ENCODE data around the gene U2AF1L4.

The U2AF1L4 gene

GRCh38 chr19:35723671-35724070, 21.5 kb downstream of the U2AF1L4 start:
- no peak for DNase-seq

GRCh38 chr19:35722897-35723296, 22.3 kb downstream of the U2AF1L4 start:
- no peak for DNase-seq

- no peak for DNase-seq
These were observed 22.8 kb downstream of the U2AF1L4 start for GRCh38 chr19:35722461-35722860.

DNA sequence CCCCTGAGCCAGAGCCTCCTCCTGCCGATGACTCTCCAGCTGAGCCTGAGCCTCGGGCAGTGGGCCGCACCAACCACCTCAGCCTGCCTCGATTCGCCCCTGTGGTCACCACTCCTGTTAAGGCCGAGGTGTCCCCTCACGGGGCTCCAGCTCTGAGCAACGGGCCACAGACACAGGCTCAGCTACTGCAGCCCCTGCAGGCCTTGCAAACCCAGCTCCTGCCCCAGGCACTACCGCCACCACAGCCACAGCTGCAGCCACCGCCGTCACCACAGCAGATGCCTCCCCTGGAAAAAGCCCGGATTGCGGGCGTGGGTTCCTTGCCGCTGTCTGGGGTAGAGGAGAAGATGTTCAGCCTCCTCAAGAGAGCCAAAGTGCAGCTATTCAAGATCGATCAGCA, 23.8 kb downstream of the U2AF1L4 start:
- DNase-seq = no peak

DNA sequence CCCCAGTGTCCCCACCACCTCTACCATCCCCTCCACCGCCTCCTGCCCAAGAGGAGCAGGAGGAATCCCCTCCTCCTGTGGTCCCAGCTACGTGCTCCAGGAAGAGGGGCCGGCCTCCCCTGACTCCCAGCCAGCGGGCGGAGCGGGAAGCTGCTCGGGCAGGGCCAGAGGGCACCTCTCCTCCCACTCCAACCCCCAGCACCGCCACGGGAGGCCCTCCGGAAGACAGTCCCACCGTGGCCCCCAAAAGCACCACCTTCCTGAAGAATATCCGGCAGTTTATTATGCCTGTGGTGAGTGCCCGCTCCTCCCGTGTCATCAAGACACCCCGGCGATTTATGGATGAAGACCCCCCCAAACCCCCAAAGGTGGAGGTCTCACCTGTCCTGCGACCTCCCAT, 24.6 kb downstream of the U2AF1L4 start:
- no peak for DNase-seq

GRCh38 chr19:35720163-35720524, 25.1 kb downstream of the U2AF1L4 start:
- no peak for DNase-seq

DNA sequence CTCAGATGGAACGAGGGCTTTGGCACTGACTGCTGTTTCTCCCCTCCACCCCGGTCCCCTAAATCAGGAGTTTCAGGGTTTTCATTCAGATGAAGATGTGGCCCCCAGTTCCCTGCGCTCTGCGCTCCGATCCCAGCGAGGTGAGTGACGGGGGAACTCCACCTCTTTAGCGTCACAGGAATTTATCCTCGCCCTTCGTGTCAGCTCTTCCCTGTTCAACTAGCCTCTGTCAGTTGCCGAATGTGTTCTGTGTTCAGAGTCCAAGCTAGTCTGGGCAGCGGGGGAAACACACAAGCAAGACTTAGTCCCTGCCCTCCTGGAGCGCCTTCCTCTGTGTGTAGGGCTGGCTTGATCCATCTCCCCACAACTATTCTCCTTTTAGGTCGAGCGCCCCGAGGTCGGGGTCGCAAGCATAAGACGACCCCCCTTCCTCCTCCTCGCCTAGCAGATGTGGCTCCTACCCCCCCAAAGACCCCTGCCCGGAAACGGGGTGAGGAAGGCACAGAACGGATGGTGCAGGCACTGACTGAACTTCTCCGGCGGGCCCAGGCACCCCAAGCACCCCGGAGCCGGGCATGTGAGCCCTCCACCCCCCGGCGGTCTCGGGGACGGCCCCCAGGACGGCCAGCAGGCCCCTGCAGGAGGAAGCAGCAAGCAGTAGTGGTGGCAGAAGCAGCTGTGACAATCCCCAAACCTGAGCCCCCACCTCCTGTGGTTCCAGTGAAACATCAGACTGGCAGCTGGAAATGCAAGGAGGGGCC, 25.6 kb downstream of the U2AF1L4 start:
- no peak for DNase-seq

DNA sequence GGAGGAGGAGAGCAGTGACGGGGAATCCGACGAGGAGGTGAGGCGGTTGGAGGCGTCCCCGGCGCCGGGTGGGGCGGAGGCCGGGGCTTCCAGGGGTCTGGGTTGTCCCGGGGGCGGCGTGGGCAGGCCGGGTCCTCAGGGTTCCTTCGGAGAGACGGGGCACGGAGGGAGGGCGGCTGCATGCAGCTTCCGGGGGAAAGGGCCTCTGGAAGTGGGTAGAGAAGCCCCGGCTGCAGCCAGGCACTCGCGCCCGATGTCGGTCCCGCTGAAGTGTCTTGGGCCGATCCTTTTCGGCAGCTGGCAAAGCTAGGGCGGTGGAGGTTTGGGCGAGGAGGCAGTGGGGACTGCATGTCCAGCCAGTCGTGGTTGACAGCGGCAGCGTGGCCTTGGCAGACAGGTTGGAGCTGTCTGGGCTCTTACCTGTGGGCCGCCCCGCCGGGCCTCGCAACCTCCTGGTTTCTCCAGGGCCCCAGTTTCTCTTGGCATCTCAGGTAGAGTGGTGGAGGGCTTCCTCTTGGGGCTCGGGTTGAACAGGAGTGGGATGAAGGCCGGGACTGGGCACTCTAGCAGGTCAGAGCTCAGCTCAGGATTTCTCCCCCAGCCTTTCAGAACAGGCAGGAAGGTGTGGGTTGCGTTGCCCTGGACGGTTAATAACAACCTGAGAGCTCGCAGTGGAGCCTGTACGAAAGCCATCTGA, 26.7 kb downstream of the U2AF1L4 start:
- DNase-seq = peak; percentile 24

GRCh38 chr19:35717665-35718344, 27.4 kb downstream of the U2AF1L4 start, which contains the start of gene KMT2B:
TSS of gene KMT2B (plus strand) at chr19:35718003. CDS start at chr19:35718019, 16 bp downstream.
- DNase-seq = peak; percentile 22

DNA sequence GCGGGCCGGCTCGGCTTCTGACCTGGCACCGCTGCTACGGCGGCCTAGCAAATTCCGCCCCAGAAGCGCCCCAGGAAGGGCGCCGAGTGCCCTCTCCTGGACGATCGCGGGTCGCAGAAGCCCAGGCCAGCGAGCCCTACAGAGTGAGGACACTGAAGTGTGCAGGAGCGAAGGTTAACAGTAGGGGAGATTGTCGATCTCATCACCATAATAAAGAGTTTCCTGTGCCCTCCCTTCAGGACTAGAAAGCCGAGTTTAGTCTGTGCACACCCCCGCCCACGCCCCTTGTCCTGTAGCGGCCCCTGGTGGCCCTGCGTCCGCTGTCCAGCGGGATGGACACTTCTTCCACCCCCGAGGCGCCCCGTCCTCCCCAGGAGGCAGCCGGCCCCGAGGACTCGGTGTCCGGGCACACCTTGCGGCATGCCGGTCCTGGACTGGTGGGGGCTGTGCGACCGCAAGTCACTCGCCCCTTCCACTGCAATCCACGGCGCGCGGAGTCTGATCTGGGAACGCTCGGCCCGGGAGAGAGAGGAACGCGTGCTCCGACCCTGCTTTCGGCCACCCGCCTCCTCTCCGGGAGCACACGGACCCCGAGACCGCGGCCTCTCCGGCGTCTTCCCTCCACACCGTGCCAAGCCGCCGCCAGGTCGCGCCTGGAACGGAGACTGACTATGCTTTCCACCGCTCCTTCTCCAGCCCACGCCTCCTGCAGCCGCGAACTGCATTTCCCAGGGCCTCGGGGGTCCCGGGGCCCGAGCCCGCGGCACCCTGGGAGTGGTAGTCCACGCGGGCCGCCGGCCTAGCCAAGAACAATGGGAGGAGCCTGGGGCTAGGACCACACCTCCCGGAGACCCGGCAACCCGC, 28.2 kb downstream of the U2AF1L4 start:
- DNase-seq = peak; percentile 95

GRCh38 chr19:35715981-35716800, 29.0 kb downstream of the U2AF1L4 start:
- DNase-seq = peak; percentile 52

GRCh38 chr19:35715355-35715809, 29.8 kb downstream of the U2AF1L4 start:
- DNase-seq = no peak

DNA sequence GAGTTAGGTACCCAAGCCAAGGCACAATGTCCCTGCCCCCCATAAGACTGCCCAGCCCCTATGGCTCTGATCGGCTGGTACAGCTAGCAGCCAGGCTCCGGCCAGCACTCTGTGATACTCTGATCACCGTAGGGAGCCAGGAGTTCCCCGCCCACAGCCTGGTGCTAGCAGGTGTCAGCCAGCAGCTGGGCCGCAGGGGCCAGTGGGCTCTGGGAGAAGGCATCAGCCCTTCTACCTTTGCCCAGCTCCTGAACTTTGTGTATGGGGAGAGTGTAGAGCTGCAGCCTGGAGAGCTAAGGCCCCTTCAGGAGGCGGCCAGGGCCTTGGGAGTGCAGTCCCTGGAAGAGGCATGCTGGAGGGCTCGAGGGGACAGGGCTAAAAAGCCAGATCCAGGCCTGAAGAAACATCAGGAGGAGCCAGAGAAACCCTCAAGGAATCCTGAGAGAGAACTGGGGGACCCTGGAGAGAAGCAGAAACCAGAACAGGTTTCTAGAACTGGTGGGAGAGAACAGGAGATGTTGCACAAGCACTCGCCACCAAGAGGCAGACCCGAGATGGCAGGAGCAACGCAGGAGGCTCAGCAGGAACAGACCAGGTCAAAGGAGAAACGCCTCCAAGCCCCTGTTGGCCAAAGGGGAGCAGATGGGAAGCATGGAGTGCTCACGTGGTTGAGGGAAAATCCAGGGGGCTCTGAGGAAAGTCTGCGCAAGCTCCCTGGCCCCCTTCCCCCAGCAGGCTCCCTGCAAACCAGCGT, 30.4 kb downstream of the U2AF1L4 start:
- no peak for DNase-seq

DNA sequence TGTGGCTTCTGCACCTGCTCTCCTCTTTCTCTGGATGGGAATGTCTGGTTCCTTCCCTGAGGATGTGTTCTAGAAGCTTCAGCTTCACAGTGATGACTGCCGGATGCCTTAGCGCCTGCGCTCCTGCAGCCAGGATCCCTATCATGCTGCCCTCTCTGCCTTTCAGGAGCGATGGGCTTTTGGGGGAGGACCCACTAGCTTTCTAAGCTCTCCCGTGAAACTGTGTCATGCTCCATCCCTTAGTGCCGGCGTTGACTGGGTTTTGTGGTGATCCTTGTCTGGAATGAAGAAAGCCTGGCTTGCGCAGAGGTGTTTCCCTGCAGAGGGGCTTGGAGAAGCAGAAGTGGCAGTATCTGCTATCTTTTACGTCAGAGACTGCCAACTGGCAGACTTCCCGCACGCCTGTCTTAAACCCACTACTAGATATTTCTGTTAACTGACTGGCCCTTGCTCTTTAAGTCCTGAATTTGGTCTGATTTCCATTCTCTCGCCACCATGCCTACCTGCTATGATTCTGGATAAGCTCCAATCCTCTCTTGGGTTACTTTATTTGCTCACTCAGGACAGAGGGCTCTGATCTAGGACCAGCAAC, 31.2 kb downstream of the U2AF1L4 start:
- no peak for DNase-seq

- DNase-seq = no peak
These were observed 31.7 kb downstream of the U2AF1L4 start for GRCh38 chr19:35713506-35713850.

DNA sequence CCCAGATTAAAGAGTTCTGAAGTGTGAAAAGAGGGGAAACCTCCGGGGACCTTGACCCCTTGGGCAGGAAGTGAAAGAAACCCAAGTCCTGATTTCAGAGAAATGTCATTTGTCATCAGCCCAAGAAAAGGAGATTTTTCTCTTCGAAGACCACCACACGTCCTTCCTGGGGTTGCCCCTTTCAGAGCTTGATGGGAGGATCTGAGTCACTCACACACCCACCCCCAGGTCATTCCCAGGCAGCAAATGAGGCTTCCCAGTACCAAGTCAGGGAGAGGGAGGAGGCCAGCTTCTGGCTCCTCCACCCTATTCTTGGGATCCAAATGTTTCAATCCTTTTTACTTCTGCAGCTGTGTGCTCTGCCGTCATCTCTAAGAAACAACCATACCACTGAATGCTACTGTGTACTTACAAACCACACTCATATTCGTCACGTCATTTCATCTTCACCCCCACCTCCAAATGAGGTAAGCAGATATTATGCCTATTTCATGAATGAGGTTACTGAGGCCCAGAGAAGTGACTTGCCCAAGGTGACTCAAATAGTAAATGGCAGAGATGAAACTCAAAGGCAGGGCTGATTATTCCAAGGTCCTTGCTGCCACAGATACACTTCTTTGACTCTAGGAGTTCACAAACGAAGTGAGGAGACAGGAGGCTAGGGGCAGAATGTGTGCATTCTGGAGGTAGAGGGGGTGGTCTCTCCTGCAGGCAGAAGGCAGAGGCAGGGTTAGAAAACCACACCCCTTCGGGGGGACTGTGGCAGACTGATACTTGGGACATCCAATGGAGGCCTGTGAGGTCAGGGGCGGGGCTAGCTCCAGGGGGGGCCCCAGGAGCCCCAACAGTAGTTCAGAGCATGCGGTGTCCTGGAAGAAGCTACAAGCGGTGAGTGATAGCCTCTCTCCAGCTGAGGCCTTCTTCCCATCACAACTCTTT, 32.4 kb downstream of the U2AF1L4 start:
- peak; percentile 49 for DNase-seq

DNA sequence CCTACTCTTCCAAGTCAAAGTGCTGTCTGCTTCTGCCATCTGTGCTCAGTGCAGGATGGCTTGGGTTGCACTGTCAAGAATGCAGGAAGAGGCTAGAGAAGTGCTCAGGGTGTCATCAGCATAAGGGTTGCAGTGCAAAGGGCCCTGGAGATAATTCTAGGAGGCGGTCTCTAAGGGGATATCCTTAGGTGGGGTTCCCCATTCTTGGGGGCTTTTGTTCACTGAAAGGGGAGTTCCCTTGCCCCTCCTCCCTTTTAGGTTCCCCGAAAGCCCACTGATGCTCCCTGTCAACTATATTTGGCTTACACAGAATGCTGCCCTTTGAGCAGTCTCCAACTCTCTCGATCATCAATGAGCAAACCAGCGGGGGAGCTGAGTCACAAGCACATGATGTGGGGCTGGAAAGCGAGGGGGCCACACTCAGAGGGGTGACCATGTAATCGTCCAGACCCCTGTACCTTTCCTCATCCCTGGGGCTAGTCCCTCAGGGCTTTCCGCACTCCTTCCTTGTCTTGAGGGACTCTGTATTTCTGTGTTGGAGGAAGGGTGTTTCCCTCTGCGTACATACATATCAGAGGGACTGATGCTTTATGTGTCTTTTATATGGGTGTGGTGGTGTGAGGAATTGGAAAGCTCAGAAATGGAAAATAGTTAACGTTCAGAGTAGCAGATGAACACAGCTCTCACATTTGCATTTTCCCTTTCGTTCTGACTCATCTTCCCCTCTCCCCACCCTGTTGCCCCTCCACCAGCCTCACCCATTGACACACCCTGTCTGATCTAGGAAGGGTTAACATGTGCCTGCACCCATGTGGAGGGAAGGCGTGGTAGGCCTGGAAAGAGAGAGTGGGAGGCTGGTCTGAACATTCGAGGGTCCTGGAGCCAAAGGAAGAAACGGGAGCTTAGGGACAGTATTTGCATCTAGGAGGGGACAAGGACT, 34.2 kb downstream of the U2AF1L4 start:
- peak; percentile 56 for DNase-seq

DNA sequence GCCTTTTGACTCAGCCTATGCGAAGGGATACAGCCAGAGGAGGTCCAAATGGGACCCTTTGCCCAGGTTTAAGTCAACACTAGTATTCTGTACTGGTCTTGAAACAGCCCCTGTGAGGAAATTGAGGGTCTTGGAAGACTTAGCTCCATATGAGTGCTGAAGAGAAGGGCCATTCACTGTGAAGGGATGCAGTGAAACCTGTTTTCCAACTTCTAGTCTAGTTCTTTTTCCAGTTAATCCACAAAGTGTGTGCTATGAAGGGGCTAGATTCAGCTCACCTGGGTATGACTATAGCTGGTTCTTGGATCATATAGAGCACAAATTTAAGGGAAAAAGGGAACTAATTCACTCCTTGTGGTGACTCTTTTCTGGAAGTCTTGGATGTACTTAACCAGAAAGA, 36.8 kb downstream of the U2AF1L4 start:
- no peak for DNase-seq
